Activated B cell treated with CpG ODN at 0.5 μM for 24 hours (primary cell): ENCODE measurements around the gene VN1R5. TPM values are rescaled to one million over a fixed set of nuclear protein-coding genes. Genes with fewer than 3 reads are reported as not detected.

Source experiments
- ATAC-seq: fragments of 200-7000 bp; cut with Tn5 transposase; one replicate; pipeline ENCODE4 v1.10.0; 2021; ENCODE audit warnings: low read depth, mild to moderate bottlenecking, moderate library complexity
- CTCF ChIA-PET: fragments of 350-600 bp; sonication (Branson Sonifier 250); formaldehyde crosslinking; loops from one replicate; lab custom pipeline; 2021; ENCODE audit warnings: antibody characterized with exemption; lab: Charles Lee
- POLR2A ChIA-PET: fragments of 350-600 bp; sonication (Branson Sonifier 250); formaldehyde crosslinking; loops from one replicate; lab custom pipeline; 2021; ENCODE audit warnings: antibody characterized with exemption; lab: Charles Lee
- DNase-seq: peaks from one replicate; pipeline ENCODE4 v3.0.0; 2022
- H3K27ac Mint-ChIP-seq: one replicate; pipeline ENCODE4 v1.8.0; 2020; ENCODE audit warnings: mixed read lengths
- H3K27me3 Mint-ChIP-seq: one replicate; pipeline ENCODE4 v1.8.0; 2021; ENCODE audit warnings: mixed read lengths
- H3K36me3 Mint-ChIP-seq: one replicate; pipeline ENCODE4 v1.8.0; 2021; ENCODE audit warnings: low read depth, mixed read lengths
- H3K4me1 Mint-ChIP-seq: one replicate; pipeline ENCODE4 v1.8.0; 2021; ENCODE audit warnings: mixed read lengths
- H3K4me3 Mint-ChIP-seq: one replicate; pipeline ENCODE4 v1.8.0; 2020; ENCODE audit warnings: mild to moderate bottlenecking, mixed read lengths
- H3K9me3 Mint-ChIP-seq: one replicate; pipeline ENCODE4 v1.8.0; 2020; ENCODE audit warnings: mixed read lengths
- CTCF ChIP-seq: fragments of 200-600 bp; IDR thresholded peaks from one replicate; pipeline ENCODE4 v1.8.0; 2022; ENCODE audit warnings: antibody characterized with exemption, mild to moderate bottlenecking
- intact Hi-C: fragments of 100-400 bp; cut with micrococcal nuclease; formaldehyde crosslinking; loops from one replicate; pipeline ENCODE4 v1.15.1; 2024
- total RNA-seq: library from RNA; stranded (reverse); gene quantifications from 2 replicates; pipeline ENCODE4 v1.2.3, GENCODE V29; 2022

VN1R5 gene
- total RNA-seq, 1 donor from 2014 or later = not detected

- CTCF ChIA-PET = no interaction called here
- ATAC-seq (no peak), DNase-seq (no peak)
- Mint-ChIP-seq H3K36me3 (no peaks in the 10 kb centered on the region), H3K4me1 (peaks cover 3% of the 10 kb centered on the region), H3K9me3 (peaks cover 12% of the 10 kb centered on the region), H3K4me3 (no peak overlapping the region), H3K27me3 (peaks cover 17% of the 10 kb centered on the region), H3K27ac (no peak overlapping the region)
- POLR2A ChIA-PET = no interaction called here
- TF ChIP-seq CTCF = no peak
- intact Hi-C loops = no loop called here
These were observed 33.0 kb upstream of the VN1R5 start for GRCh38 chr1:247222840-247223239.

- intact Hi-C loops = no loop called here
- TF ChIP-seq CTCF = no peak
- Mint-ChIP-seq H3K36me3 (peaks cover 2% of the 10 kb centered on the region), H3K27ac (no peak overlapping the region), H3K4me1 (peaks cover 3% of the 10 kb centered on the region), H3K27me3 (peaks cover 12% of the 10 kb centered on the region), H3K4me3 (no peak overlapping the region), H3K9me3 (peaks cover 19% of the 10 kb centered on the region)
- CTCF ChIA-PET = no interaction called here
- POLR2A ChIA-PET = no interaction called here
- ATAC-seq = no peak
- no peak for DNase-seq
These were observed 31.1 kb upstream of the VN1R5 start for GRCh38 chr1:247224822-247225221.

GRCh38 chr1:247228133-247228532 is 27.7 kb upstream of the VN1R5 start:
- Mint-ChIP-seq H3K27ac (no peak overlapping the region), H3K9me3 (peaks cover 19% of the 10 kb centered on the region), H3K27me3 (peaks cover 28% of the 10 kb centered on the region), H3K4me1 (no peaks in the 10 kb centered on the region), H3K36me3 (peaks cover 2% of the 10 kb centered on the region), H3K4me3 (no peak overlapping the region)
- POLR2A ChIA-PET = no interaction called here
- ATAC-seq (no peak), DNase-seq (no peak)
- no peak for TF ChIP-seq CTCF
- intact Hi-C loops = no loop called here
- CTCF ChIA-PET = no interaction called here

- no peak for TF ChIP-seq CTCF
- no peak for DNase-seq
- no peak for ATAC-seq
- Mint-ChIP-seq H3K4me1 (no peaks in the 10 kb centered on the region), H3K36me3 (no peaks in the 10 kb centered on the region), H3K27me3 (no peaks in the 10 kb centered on the region), H3K27ac (no peak overlapping the region), H3K9me3 (peaks cover 9% of the 10 kb centered on the region), H3K4me3 (no peak overlapping the region)
- intact Hi-C loops = no loop called here
- POLR2A ChIA-PET = no interaction called here
- CTCF ChIA-PET = no interaction called here
These were observed 14.2 kb upstream of the VN1R5 start for GRCh38 chr1:247241691-247242090.

GRCh38 chr1:247243524-247244137 is 12.2 kb upstream of the VN1R5 start:
- DNase-seq = no peak
- Mint-ChIP-seq H3K27me3 (no peaks in the 10 kb centered on the region), H3K27ac (no peak overlapping the region), H3K4me3 (no peak overlapping the region), H3K9me3 (peaks cover 18% of the 10 kb centered on the region), H3K4me1 (no peaks in the 10 kb centered on the region), H3K36me3 (no peaks in the 10 kb centered on the region)
- ChIA-PET CTCF (no interaction called here), POLR2A (no interaction called here)
- no peak for TF ChIP-seq CTCF
- intact Hi-C loops = no loop called here
- ATAC-seq = no peak
